Cerebellar cortex (tissue), 1 donor: ENCODE measurements around the gene SOX6.
"Not testable (repeated sequence)": the region's sequence is repeated elsewhere in the genome, so short reads cannot be mapped to it uniquely, and the experiment has no call there.

Source experiments
- DNase-seq: peaks from one replicate; pipeline ENCODE4 v3.0.0-alpha.2; 2015; ENCODE audit warnings: low spot score

SOX6 gene

GRCh38 chr11:16096336-16096735 is 260.0 kb downstream of the SOX6 start:
- no peak for DNase-seq

- DNase-seq: no peak
Observed at GRCh38 chr11:16095756-16096155, 260.6 kb downstream of the SOX6 start.

- DNase-seq: no peak
Observed at GRCh38 chr11:16093889-16094653, 262.3 kb downstream of the SOX6 start.

- no peak for DNase-seq
Observed at GRCh38 chr11:16091862-16092261, 264.5 kb downstream of the SOX6 start.

GRCh38 chr11:16089481-16089880 is 266.9 kb downstream of the SOX6 start:
- no peak for DNase-seq

GRCh38 chr11:16088774-16089173 is 267.6 kb downstream of the SOX6 start:
- DNase-seq: no peak

- no peak for DNase-seq
Observed at GRCh38 chr11:16087886-16088285, 268.5 kb downstream of the SOX6 start.

- DNase-seq: no peak
Observed at GRCh38 chr11:16086229-16086819, 270.0 kb downstream of the SOX6 start.

- no peak for DNase-seq
Observed at GRCh38 chr11:16082095-16083055, 274.0 kb downstream of the SOX6 start.

- DNase-seq: no peak
Observed at GRCh38 chr11:16081382-16082094, 274.8 kb downstream of the SOX6 start.

- no peak for DNase-seq
Observed at GRCh38 chr11:16080688-16081381, 275.5 kb downstream of the SOX6 start.

- no peak for DNase-seq
Observed at GRCh38 chr11:16078936-16079335, 277.4 kb downstream of the SOX6 start.

GRCh38 chr11:16070573-16070972 is 285.8 kb downstream of the SOX6 start:
- no peak for DNase-seq

- not testable (repeated sequence) for DNase-seq
Observed at GRCh38 chr11:16067268-16067667, 289.1 kb downstream of the SOX6 start.

- DNase-seq: no peak
Observed at GRCh38 chr11:16059332-16059731, 297.0 kb downstream of the SOX6 start.

- DNase-seq: no peak
Observed at GRCh38 chr11:16058671-16059070, 297.7 kb downstream of the SOX6 start.

- DNase-seq: no peak
Observed at GRCh38 chr11:16052750-16053149, 303.6 kb downstream of the SOX6 start.

GRCh38 chr11:16049611-16050010 is 306.7 kb downstream of the SOX6 start:
- no peak for DNase-seq

- DNase-seq: no peak
Observed at GRCh38 chr11:16047073-16047472, 309.3 kb downstream of the SOX6 start.

- DNase-seq: no peak
Observed at GRCh38 chr11:16043617-16044016, 312.7 kb downstream of the SOX6 start.

GRCh38 chr11:16041207-16041606 is 315.1 kb downstream of the SOX6 start:
- DNase-seq: no peak
